HG03095 (cell line): Measurements from ENCODE around the gene GNG12.

Experiments used
- ATAC-seq: cut with Tn5 transposase; IDR thresholded peaks from one replicate; pipeline ENCODE4 v1.9.1; 2021; ENCODE audit warnings: moderate library complexity; ENCODE audit not compliant: unreplicated experiment

GNG12 gene

GRCh38 chr1:67686267-67687197 lies 146.7 kb downstream of the GNG12 start:
- peak; percentile 24 for ATAC-seq

GRCh38 chr1:67685558-67686266 lies 147.6 kb downstream of the GNG12 start:
- peak; percentile 8 for ATAC-seq

DNA sequence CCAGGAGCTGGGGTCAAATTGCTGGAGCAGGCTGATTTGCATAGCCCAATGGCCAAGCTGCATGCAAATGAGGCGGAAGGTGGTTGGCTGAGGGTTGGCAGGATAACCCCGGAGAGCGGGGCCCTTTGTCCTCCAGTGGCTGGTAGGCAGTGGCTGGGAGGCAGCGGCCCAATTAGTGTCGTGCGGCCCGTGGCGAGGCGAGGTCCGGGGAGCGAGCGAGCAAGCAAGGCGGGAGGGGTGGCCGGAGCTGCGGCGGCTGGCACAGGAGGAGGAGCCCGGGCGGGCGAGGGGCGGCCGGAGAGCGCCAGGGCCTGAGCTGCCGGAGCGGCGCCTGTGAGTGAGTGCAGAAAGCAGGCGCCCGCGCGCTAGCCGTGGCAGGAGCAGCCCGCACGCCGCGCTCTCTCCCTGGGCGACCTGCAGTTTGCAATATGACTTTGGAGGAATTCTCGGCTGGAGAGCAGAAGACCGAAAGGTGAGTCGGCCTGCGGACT lies 148.2 kb downstream of the GNG12 start, which contains the start of gene GADD45A:
GADD45A (plus strand) TSS at position 135 of the 491 bp plus-strand sequence; CDS start at position 429, 294 bp downstream.
- peak; percentile 85 for ATAC-seq

GRCh38 chr1:67684526-67685066 lies 148.7 kb downstream of the GNG12 start:
- no peak for ATAC-seq

DNA sequence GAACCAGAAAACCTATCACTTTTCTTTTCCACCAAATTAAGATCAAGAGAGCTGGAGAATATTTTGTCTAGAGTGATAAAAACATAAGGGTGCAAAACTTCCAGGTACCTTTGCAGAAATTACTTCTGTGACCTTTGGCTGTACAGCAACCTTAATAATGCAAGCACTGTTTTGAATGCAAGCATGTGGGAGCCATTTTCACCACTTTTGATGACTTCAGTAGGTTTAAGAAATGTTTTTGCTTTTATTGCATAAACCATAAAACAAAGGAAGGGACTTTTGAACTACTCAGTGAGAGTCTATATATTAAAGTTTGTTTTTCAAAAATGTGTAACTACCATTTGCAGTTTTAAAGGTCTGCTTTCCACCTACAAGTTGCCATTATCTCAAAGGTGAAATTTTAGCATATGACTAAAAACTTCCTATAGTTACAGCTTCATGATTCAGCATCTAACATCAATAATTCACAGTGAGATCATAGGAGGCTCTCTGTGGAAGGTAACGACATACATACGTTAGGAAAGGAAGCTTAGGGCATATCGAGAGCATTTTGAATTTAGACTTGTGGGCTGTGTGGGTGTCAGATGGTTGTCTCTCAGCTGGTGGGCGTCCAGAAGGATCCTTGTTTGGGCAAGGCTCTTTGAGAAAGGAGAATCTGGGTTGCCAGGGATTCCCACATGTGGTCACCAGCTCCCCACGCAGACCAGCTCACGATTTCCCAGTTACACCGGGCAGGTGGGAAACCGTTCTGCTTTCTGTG lies 149.3 kb downstream of the GNG12 start:
- no peak for ATAC-seq

- no peak for ATAC-seq
Observed at GRCh38 chr1:67683316-67683715, 150.0 kb downstream of the GNG12 start.

GRCh38 chr1:67682659-67683197 lies 150.5 kb downstream of the GNG12 start:
- ATAC-seq = no peak

DNA sequence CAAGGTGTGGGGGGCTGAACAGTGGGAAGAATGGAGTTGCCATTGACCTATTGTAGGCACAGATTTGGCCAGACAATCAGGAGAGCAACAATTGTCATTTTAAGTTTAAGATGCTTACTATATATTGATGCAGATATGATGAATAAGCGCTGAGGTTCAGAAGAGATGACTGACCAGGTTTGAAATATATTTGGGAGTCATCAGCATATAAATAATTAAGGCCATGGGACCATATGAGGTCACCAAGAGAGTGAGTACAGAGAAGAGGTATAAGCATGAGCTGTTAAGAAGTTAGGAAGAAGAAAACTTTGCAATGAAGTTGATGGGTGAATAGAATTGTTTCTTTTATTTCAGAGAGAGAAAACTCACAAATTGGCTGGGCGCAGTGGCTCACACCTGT lies 152.8 kb downstream of the GNG12 start:
- ATAC-seq = no peak

GRCh38 chr1:67679691-67680090 lies 153.6 kb downstream of the GNG12 start:
- no peak for ATAC-seq

DNA sequence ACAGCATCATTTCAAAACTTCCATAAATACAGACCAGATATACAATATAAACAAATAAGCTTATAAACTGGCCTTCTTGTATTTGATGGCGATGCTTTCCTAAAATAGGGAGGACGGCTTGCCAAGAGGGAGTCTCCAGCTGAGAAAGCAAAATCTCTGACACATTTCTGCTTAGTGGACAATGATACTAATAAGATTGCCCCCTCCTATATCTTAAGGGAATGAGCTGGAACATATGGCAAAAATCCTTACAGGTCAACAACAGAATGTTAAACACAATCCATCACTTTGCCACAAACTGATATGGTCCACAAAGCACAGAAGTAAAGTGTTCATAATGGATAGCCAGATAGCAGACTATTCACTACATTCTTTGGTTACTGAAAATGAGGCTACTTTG lies 155.3 kb downstream of the GNG12 start:
- ATAC-seq = no peak

DNA sequence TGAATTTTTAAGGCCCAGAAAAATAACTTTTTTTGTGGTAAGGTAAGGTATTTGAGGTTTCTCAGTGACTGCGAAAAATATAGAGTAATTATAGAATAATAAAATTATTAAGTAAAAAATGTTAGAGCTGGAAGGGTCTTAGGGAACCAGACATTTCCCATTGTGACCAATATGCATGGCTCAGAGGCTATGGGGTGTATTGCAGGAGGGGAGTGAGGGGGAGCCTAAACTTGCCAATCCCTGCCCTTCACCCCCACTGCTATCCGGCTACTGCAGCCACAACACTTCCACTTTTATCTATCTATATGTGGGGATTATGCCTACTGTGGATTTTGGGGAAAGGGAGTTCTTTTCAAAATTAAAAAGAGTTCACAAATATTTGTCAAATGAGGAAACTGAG lies 155.9 kb downstream of the GNG12 start:
- ATAC-seq = no peak

DNA sequence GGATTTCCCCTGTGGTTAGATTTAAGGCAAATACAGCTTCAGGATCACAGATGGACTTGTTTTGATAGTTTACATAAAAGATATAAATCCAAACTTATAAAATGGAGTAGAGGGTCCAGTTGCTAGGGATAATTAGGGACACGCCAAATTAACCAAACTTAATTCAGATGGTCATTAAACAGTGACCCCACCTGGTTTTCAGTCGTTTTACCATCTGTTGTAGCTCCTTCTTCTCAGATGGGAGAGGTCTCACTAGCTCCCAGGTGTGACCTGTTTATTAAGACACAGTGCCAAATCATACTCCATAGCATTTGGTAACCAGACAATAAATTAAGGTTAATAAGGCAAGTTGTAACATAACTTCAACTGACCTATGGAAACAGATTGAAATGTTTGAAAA lies 156.3 kb downstream of the GNG12 start:
- ATAC-seq = no peak

GRCh38 chr1:67676287-67676686 lies 157.0 kb downstream of the GNG12 start:
- no peak for ATAC-seq

DNA sequence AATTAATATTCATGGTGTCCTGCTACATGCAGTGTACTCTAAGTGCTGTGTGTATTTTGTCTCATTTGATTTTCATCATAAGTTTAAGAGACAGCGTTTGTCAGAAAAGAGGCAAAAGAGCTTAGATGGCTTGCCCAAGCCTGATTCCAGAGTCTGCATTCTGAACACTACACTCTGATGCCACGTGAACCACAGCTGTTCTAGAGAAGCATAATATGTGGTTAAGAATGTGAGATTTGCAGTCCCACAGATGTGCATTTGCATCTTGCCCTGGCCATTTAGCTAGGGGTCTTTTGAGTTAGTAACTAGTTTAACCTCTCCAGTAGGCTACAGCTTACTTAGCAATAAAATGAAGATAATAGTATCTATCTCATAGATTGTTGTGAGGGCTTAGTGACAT lies 157.5 kb downstream of the GNG12 start:
- no peak for ATAC-seq

DNA sequence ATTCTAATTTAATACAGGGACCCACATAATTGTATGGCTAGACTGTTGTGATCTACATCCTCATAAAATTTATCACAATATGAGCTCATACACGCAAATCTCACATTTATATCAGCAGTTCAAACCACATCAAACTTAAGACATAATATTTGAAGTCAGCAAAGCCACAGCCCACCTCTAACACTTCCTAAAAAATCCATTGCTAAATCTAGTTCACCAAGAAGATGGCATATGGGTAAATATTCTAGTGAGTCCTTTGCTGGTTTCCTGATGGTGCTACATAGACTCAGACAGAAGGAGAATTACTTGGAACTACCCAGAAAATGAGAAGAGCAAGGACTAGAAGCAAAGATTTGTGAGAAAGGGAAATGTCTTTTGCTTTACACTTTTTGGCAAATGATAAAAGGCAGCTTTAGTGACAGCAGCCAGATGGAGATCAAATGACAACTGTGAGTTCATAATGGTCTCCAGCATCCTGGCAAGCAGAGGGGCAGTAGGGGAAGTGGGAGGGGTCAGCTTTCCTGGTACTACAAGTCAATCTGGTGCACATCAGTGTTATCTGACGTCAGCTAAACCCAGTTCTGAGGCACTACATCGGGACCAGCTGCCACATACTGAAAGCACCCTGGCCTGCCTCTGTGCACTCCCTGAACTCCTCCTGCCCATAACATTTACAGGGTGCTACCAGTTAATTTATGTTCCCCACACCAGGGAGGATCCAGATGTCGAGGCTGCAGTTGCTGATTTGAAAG lies 158.8 kb downstream of the GNG12 start:
- no peak for ATAC-seq

GRCh38 chr1:67673468-67674201 lies 159.6 kb downstream of the GNG12 start:
- ATAC-seq = no peak

GRCh38 chr1:67672260-67672803 lies 160.9 kb downstream of the GNG12 start:
- no peak for ATAC-seq

GRCh38 chr1:67668660-67669059 lies 164.6 kb downstream of the GNG12 start:
- ATAC-seq = no peak

- ATAC-seq = no peak
Observed at GRCh38 chr1:67666636-67667035, 166.6 kb downstream of the GNG12 start.
